Endodermal cell (in vitro differentiated cells): ENCODE results near the gene TFB2M. TPM values are rescaled to one million over a fixed set of nuclear protein-coding genes. Genes with fewer than 3 reads are reported as not detected.

Experiments
- DNase-seq: peaks from one replicate; pipeline ENCODE4 v3.0.0-alpha.2; 2017
- H3K27ac ChIP-seq: 2 replicates; pipeline ENCODE4 v1.5.1; 2013; ENCODE audit warnings: mild to moderate bottlenecking, low read depth, low read length, moderate library complexity
- H3K27me3 ChIP-seq: 2 replicates; pipeline ENCODE4 v1.6.1; 2013; ENCODE audit warnings: mild to moderate bottlenecking, low read length, moderate library complexity; ENCODE audit not compliant: insufficient read depth, control insufficient read depth, poor library complexity, severe bottlenecking
- H3K36me3 ChIP-seq: 2 replicates; pipeline ENCODE4 v1.7.0; 2013; ENCODE audit warnings: mild to moderate bottlenecking, low read length, moderate library complexity; ENCODE audit not compliant: control insufficient read depth, insufficient read depth
- H3K4me1 ChIP-seq: one replicate; pipeline ENCODE4 v1.7.0; 2013; ENCODE audit warnings: low read length; ENCODE audit not compliant: control insufficient read depth, insufficient read depth
- H3K4me3 ChIP-seq: 2 replicates; pipeline ENCODE4 v1.5.1; 2013; ENCODE audit warnings: mild to moderate bottlenecking, low read length, moderate library complexity
- H3K9ac ChIP-seq: 2 replicates; pipeline ENCODE4 v1.6.1; 2013; ENCODE audit warnings: mild to moderate bottlenecking, low read length, moderate library complexity; ENCODE audit not compliant: poor library complexity, severe bottlenecking; ENCODE audit errors: extremely low read depth
- H3K9me3 ChIP-seq: 2 replicates; pipeline ENCODE4 v1.6.1; 2013; ENCODE audit warnings: mild to moderate bottlenecking, low read length, moderate library complexity; ENCODE audit not compliant: control insufficient read depth
- H3K27ac Mint-ChIP-seq: 2 replicates; pipeline ENCODE4 v1.8.0; 2020; ENCODE audit warnings: mixed read lengths
- H3K27me3 Mint-ChIP-seq: 2 replicates; pipeline ENCODE4 v1.8.0; 2021; ENCODE audit warnings: mild to moderate bottlenecking, mixed read lengths; ENCODE audit not compliant: insufficient read depth
- H3K36me3 Mint-ChIP-seq: 2 replicates; pipeline ENCODE4 v1.8.0; 2020; ENCODE audit warnings: low read depth, mixed read lengths
- H3K4me1 Mint-ChIP-seq: 2 replicates; pipeline ENCODE4 v1.8.0; 2020; ENCODE audit warnings: mixed read lengths
- H3K4me3 Mint-ChIP-seq: 2 replicates; pipeline ENCODE4 v1.8.0; 2020; ENCODE audit warnings: mild to moderate bottlenecking, moderate library complexity, mixed read lengths
- H3K9me3 Mint-ChIP-seq: 2 replicates; pipeline ENCODE4 v1.8.0; 2020; ENCODE audit warnings: mild to moderate bottlenecking, mixed read lengths
- WGBS, 2 experiments: methylation state at CpG; one replicate each; pipeline versions ENCODE4 v1.1.5 to v1.1.7; 2013; ENCODE audit warnings: missing lambda C conversion rate in 2 of 2, mixed read lengths in 1 of 2; ENCODE audit not compliant: insufficient coverage in 1 of 2, insufficient read length in 1 of 2; 5-methylcytosine and 5-hydroxymethylcytosine counted together
- total RNA-seq, 2 donors: library from RNA; stranded (reverse); fragmentation: NEBNext Ultra II Directional in 1 of 2; extraction: Animal tissue kit (Norgen Biotek cat#: 25700) in 1 of 2; gene quantifications; 2 replicates in 1 of 2; 3 replicates in 1 of 2; pipeline ENCODE4 v1.2.1, GENCODE V29; 2021
- TF ChIP-seq, protein P1 (sequence below): fragments of 200-600 bp; sonication (generic); conservative IDR thresholded peaks from 2 replicates; pipeline ENCODE4 v1.5.0; 2021; ENCODE audit warnings: antibody characterized with exemption, mild to moderate bottlenecking

The TFB2M gene
- total RNA-seq, 2 donors from 2014 or later: 13.2 to 13.7 TPM

DNA sequence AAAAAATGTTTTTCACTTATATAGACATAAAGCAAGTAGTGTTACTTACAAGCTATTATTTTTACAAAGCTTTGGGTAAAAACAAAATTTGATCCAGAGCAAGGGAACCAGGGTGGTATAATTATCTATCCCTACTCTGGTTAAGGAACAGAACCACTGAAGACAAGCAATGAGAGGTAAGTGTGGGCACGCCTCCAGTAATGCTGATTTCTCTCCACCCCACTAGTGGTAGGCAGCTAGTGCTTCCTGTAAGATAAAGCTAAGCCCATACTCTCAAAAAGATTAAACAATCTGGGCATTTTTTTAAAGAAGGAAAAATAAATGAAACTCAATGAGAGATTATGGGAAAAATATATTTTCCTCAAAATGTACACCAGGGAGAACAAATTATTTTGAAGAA, 22.1 kb downstream of the TFB2M start:
- Mint-ChIP-seq H3K4me1 (no peaks in the 10 kb centered on the region), H3K36me3 (peaks cover 57% of the 10 kb centered on the region), H3K4me3 (no peak overlapping the region), H3K27me3 (no peaks in the 10 kb centered on the region), H3K27ac (no peak overlapping the region), H3K9me3 (no peaks in the 10 kb centered on the region)
- H3K27ac ChIP-seq: no peak overlapping the region
- H3K4me3 ChIP-seq: no peak overlapping the region
- H3K27me3 ChIP-seq: no peaks in the 10 kb centered on the region
- no peak overlapping the region for H3K9ac ChIP-seq
- H3K9me3 ChIP-seq: no peaks in the 10 kb centered on the region
- TF ChIP-seq, protein P1, sequence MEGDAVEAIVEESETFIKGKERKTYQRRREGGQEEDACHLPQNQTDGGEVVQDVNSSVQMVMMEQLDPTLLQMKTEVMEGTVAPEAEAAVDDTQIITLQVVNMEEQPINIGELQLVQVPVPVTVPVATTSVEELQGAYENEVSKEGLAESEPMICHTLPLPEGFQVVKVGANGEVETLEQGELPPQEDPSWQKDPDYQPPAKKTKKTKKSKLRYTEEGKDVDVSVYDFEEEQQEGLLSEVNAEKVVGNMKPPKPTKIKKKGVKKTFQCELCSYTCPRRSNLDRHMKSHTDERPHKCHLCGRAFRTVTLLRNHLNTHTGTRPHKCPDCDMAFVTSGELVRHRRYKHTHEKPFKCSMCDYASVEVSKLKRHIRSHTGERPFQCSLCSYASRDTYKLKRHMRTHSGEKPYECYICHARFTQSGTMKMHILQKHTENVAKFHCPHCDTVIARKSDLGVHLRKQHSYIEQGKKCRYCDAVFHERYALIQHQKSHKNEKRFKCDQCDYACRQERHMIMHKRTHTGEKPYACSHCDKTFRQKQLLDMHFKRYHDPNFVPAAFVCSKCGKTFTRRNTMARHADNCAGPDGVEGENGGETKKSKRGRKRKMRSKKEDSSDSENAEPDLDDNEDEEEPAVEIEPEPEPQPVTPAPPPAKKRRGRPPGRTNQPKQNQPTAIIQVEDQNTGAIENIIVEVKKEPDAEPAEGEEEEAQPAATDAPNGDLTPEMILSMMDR: no peak
- peaks cover 54% of the 10 kb centered on the region for H3K36me3 ChIP-seq
- no peak for DNase-seq
- WGBS, 2 experiments: 43% methylated on average over 1 of the region's 1 CpG; no CpG with 5 or more reads in 1 of the 2 experiments
- no peaks in the 10 kb centered on the region for H3K4me1 ChIP-seq

DNA sequence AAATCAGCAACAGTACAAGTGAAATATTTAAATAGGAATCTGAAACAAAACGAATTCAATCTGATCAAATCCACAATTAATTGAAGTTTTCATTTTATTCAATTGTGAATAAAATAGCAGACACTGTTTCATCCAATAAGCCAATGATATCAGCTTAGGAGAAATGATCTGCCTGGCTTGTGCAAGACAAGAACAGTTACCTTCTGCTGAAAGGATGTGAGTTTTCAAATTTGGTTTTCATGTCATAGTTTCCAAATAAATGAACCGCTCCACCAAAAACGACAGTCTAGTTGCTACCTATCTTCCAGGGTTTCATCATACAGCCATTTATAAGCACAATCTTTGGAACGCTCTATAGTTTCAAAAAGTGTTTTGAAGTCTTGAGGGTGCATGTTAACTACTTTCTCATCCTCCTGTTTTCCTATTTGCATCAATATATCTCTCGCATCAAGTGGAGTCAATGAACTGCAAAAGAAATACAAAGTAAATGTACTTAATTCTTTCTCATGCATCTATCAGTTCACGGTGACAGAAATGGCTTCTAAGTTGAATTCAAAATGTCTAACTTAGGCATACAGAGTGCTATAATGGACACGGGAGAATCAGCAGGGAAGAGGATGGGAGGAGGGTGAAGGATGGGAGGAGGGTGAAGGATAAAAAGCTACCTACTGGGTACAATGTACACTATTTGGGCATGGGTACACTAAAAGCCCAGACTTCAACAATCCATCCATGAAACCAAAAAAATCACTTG, 25.1 kb downstream of the TFB2M start:
- TF ChIP-seq, protein P1: no peak
- Mint-ChIP-seq H3K27me3 (no peaks in the 10 kb centered on the region), H3K4me3 (no peak overlapping the region), H3K36me3 (peaks cover 47% of the 10 kb centered on the region), H3K9me3 (no peaks in the 10 kb centered on the region), H3K4me1 (no peaks in the 10 kb centered on the region), H3K27ac (no peak overlapping the region)
- Histone ChIP-seq H3K27ac (no peak overlapping the region), H3K9ac (no peak overlapping the region), H3K9me3 (no peaks in the 10 kb centered on the region), H3K4me1 (no peaks in the 10 kb centered on the region), H3K36me3 (peaks cover 32% of the 10 kb centered on the region), H3K4me3 (no peak overlapping the region), H3K27me3 (no peaks in the 10 kb centered on the region)
- no peak for DNase-seq
- WGBS, 2 experiments: 88 to 100% methylated on average over 4 to 7 of the region's 7 CpGs

DNA sequence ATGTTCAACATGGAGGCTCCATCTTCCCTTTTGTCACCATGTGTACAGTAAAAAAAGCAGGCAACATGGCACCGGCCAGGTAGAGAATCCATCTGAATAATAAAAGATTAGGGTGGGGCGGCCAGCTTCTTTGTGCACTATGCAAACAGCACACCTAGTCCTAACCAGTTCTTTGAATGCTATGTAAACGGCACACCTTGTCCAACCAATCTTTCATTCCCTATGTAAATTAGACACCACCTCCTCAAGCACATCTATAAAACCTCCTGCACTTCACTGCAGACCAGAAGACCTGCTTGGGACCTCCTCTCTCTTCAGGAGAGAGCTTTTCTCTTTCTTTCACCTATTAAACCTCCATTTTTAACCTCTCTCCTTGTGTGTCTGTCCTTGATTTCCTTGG, 28.2 kb downstream of the TFB2M start:
- Mint-ChIP-seq H3K9me3 (no peaks in the 10 kb centered on the region), H3K27me3 (peaks cover 11% of the 10 kb centered on the region), H3K27ac (no peak overlapping the region), H3K4me3 (no peak overlapping the region), H3K36me3 (peaks cover 24% of the 10 kb centered on the region), H3K4me1 (peaks cover 2% of the 10 kb centered on the region)
- WGBS, 2 experiments: 93 to 94% methylated on average over 3 of the region's 3 CpGs
- peaks cover 15% of the 10 kb centered on the region for H3K36me3 ChIP-seq
- no peak overlapping the region for H3K27ac ChIP-seq
- TF ChIP-seq, protein P1: no peak
- H3K9me3 ChIP-seq: peaks cover under 1% of the 10 kb centered on the region
- no peak for DNase-seq
- H3K4me3 ChIP-seq: no peak overlapping the region
- peaks cover 3% of the 10 kb centered on the region for H3K4me1 ChIP-seq
- H3K9ac ChIP-seq: no peak overlapping the region
- peaks cover 14% of the 10 kb centered on the region for H3K27me3 ChIP-seq
